Hematopoietic multipotent progenitor cell treated with erythropoietin and hydrocortisone succinate and interleukin-3 and kit ligand, for 4 days (in vitro differentiated cells): ENCODE measurements around the gene PHOX2B.
"Not testable (repeated sequence)": the region's sequence is repeated elsewhere in the genome, so short reads cannot be mapped to it uniquely, and the experiment has no call there.

Experiments
- DNase-seq: peaks from one replicate; pipeline ENCODE4 v3.0.0-alpha.2; 2015

The PHOX2B gene

DNA sequence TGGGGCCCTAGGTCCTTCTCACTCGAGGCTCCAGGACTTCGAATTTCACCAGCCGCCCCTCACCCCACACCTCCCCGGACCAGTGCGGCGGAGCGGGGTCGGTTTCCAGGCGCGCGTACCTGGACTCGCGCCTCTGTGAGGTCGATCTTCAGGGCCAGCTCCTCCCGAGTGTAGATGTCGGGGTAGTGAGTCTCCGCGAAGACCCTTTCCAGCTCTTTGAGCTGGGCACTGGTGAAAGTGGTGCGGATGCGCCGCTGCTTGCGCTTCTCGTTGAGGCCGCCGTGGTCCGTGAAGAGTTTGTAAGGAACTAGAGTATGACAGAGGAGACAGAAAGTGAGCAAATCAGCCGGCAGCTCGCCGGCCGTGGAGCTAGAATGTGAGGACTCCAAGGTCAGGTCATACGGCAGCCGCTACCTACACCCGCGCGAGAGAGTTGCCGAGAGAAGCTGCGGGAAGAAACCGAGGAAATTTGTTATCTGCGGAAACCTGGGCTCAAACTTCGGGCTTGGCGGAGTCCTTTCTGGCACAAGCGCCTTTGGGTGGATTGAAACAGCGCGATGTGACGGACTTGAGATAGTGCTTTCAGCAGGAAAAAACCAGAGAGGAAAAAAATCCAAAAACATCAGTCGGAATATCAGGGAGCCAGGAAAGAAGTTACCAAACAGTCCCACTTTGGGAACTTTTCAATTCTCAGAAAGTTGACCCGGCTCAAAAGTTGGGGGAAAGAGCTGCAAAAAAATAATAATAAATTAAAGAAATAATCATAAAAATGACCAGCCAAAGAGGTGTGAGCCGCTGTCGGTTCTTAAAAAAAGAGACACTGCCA, 1.1 kb downstream of the PHOX2B start:
- no peak for DNase-seq

DNA sequence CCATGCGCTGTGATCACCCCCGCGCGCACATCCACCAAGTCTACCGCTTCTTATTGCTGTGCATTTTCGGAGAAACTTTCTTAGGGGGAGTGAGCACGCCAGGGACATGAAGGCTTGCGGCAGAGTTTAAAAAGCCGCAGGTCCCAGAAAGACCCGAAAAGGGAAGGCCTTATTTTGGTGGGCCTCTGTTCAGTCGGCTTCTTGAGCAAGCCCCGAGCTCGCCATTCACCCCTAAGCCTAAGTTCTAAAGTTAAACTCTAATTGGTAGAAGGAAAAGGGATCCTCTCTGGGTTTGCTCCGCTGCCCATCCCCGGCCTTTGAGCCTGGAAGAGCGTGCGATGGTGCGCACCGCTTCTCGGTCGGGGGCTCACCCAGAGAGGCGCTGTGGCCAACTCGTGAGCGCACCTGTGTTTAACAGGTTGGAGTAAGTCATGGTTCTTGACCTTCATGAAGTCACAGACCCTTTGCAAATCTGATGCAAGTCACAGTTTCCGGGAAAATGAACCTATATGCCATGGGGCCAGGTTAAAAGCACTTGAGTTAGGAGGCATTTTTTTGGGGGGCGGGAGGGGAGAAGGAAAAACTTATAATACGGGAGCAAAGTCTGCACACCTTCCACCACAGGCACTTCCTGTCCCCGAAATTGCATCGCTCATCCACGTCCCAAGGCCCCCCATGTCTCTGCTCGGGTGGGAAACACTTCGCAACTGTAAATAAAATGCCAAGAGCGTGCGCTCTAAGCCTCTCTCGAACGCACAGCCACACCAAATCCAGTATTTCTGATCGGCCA, 1.9 kb downstream of the PHOX2B start:
- DNase-seq: no peak

DNA sequence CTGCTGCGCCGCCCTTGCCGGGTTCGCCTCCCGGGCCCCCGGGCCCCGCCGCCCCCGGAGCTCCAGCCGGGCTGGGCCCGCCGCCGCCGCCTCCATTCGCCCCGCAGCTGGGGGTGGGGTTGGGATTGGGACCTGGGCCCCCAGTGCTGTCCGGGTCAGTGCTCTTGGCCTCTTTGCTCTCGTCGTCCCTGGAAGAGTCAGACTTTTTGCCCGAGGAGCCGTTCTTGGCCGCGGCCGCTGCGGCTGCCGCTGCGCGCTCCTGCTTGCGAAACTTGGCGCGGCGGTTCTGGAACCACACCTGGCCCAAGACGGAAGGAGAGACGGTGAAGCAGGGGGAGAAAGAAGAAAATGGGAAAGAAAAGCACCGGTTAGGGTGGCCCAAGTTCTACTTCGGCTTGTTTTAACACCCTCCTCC, 2.5 kb downstream of the PHOX2B start:
- DNase-seq: no peak

DNA sequence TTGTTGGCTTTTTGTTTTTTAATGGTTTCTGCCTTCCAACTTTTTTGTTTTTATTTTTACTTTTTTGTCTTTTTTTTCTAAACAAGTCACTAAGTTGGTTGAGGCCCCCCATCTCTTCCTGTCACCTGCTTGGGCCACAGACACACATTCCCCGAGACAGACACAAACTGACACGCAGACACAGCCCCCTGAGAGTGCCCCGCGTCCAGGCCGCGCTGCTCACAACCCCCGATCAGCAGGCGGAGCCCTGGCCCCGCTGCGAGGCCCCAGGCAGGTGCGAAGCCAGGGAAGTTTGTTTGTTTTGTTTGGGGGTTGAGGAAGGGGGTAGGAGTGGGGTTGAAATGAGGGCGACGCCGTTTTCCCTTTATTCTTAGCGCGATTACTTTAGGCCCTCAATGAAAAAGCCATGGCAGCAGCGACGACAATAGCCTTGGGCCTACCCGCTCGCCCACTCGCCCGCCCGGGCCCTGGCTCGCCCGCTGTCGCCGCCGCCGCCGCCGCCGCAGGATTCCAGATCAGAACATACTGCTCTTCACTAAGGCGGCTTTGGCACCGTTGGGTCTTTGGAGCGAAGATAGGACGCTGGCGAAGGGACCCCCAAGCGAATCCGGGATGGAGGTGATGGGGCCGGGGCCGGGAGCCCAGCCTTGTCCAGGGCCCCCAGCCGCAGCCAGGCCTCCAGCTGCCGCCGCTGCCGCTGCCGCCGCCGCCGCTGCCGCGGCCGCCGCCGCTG, 3.1 kb downstream of the PHOX2B start:
- DNase-seq: no peak

DNA sequence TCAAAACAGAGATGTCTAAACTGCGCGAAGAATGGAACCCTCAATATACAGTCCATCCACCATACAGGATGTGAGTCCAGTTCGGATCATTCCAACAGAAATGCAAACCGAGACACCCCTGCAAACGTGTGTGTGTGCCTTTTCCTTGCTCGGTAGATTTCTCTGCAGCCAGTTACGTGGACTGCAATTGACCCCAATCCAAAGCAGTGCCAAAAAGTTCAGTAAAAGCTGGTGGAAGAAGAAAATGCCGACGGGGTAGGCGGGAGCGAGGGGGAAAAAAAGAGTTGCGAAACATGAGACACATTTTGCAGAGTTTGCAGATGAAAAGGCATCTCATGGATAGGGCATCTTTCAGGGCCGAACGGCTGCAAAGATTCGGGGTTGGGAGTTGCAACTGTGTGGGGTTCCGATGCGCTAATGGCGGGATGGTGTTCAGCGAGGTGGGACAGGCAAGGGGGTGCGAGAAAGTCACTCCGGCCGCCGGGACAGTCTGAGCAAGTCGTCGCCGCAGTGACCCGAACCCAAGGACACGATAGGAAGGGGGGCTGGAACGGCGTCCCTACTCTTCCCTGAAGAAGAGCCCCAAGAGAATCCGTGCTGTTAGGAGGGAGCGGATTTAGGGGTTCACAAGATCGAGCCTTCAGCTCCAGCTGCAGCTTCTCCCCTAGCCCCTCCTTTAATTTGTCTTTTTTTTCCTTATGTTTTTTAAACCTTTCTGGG, 3.8 kb downstream of the PHOX2B start:
- no peak for DNase-seq

DNA sequence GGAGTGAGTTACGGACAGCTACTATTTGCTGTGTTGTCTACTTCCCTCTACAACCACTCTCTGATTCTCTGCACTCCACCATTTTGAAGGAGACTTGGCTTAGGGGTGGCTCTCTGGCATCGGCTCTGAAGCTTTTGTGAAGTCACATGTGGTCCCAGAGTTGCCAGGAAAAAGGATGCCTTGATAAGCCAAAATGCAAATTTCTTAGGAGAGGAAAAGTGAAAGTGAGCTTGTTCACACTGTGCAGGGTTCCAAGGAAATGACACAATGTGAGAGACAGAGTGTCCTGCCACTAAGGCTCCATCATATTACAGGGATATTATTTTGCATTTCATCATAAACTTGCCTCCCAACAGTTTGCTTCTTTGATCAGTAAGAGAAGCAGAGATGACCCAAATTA, 7.2 kb downstream of the PHOX2B start:
- DNase-seq: no peak

DNA sequence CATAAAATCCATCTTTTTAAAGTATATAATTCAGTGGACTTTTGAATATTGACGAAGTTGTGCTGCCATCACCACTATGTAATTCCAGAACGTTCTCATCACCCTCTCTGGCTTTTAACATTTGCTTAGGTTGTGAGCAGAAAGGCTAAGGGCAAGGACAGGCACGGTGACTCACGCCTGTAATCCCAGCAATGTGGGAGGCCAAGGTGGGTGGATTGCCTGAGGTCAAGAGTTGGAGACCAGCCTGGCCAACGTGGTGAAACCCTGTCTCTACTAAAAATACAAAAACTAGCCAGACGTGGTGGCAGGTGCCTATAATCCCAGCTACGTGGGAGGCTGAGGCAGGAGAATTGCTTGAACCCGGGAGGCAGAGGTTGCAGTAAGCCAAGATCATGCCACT, 11.0 kb downstream of the PHOX2B start:
- not testable (repeated sequence) for DNase-seq

DNA sequence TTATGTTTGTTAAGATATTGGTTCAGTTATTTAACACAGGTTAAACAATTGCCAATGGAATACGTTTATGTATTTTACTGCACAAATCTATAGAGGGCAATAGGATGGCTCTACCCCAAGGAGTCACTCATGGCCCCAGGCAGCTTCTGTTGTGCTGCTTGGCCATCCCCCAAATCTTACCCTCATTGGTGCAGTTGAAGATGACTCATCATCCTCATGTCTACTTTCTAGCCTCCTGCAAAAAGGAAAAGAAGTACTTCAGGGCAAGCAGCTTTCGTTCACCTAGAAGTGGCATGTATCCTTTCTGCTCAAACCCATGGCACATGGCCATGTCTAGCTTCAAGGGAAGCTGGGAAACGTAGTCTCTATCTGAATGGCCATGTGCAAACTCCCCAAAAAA, 14.2 kb downstream of the PHOX2B start:
- DNase-seq: no peak

DNA sequence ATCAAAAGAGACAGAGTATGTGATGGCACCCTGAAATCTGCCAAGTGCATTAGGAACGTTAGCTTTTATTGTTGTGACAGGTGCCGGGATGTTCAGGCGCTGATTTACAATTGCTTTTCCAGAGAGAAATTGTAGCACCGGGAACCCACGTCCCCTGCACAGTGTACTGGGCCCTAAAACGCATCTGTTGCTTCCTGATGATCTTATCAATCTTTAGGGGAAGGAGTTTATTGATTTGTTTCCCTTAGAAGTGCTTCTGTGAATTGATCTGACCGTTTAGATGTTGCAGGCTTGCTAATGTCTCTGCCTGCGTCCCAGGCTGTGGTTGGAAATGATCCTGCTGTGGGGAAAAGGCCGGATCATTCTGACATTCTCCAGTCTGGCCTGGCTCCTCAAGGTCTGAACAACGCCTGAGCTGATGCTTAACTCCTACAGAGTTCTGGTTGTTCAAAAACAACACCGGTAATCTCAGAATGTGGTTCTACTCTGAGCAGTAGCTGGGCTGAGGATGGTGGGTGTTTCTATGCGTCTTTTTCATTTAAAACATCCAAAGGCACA, 16.9 kb downstream of the PHOX2B start:
- DNase-seq: no peak

DNA sequence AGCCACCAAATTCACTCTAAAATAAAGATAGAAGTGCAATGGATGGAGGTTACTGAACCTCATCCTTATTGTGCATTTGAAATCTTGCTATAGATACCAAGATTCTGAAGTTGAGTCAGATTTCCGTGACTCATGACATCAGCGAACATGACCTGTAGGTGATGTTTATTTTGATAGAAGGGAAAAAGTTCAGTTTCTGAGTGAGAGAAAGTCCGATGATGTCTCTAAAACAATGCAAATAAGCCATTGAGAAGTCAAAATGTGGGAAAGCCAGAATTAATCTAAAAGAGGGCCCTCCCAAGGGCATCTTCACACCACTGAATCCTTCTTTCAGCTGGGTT, 20.0 kb downstream of the PHOX2B start:
- DNase-seq: no peak

DNA sequence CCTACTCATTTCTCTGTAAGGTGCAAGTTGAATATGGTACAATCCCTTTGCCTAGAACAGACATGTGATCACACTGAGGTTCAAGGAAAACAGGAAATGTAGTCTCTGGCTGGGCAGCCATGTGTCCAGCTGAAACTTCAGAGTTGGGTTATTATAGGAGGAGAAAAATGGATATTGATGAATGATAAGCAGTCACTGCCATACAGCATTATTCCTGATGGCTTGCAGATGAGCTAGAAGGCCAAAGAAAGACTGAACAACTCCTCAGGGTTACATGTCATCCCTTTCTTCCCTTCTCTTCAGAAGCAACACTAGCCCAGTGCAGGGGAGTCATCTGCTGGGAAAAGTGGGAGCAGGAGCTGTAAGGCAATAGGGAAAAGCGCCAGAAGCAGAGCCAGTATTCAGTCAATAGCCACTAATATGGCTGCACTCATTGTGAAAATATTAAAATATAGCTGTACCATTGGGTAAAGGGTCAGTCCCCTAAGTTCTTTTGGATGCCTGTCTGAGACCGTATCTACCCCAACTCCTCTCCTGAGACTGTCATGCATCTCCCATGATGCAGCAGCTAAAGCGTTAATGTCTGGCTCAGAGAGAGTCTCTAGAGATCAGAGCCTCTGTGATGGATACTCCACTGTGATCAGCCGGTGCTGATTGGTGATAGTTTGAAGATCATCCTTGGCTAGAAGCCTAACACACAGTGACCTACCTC, 20.5 kb downstream of the PHOX2B start:
- DNase-seq: no peak

DNA sequence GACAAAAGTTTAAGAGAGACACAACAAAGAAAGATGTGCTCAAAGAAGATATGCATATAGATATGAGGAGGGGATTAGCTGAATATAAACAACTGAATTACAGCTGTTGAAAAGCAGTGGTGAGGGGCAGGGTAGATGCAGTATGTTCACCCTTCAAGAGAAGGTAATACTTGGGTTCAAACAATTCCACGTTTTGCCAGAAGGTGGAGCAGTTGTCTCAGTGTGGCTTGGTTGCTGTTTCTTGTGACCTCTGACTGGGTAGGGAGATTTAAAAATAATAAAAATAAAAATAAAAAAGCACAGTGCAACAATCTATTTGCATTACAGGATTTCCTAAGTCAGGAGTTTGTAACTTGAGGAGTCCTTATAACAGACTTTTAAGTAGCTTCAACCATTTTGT, 23.3 kb downstream of the PHOX2B start:
- no peak for DNase-seq

DNA sequence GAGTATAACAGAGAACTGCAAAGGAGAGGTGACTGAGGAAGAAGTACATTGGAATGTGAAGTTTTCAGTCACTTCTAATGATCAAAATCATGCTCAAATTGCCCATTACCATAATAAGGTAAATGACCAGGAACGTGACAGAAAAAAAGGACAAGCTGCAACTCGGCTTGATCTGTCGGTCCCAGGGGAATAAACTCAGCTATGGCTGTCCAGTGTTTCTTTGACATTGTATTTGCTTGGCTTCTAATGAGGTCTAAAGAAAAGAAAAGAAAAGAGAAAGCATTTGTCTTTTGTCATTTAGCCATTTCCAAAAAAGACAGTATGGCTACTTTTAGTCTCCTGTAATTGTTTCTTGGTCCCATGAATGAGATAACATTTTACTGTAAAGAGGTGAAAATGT, 25.2 kb downstream of the PHOX2B start:
- DNase-seq: no peak

DNA sequence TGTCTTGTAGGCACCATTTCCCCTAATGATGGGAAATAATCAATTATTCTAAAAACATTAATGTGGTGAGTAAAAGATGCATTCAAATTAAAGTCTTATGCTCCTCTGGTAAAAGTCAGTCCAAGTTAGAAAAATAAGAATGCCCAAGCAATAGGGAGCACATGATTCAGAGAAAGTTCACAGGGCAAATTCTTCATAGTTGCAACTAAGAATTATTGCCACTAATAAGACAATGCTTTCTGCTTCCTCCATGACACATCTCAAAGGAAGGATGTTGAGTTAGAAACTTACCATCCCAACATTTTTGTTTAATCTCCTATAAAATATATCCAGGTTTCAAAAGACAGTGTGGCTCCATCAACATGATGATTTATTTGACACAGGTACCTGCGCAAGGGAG, 26.3 kb downstream of the PHOX2B start:
- DNase-seq: no peak

DNA sequence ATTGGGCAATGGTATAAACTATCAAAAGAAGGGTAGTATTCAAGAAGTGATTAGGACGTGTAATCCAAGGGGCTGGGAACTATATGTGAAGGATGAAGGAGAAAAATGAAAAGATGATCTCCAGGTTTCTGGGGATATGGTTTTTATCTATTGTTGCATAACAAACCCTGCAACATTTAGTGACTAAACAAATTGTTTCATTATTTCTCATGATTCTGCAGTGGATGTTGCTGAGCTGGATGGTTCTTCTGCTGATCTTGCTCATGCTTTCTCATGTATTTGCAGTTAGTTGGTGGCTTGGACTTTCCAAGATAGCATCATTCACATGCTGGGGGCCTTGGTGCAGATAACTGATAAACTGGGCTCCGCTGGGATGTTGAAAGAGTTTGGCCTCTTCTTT, 29.1 kb downstream of the PHOX2B start:
- DNase-seq: no peak

DNA sequence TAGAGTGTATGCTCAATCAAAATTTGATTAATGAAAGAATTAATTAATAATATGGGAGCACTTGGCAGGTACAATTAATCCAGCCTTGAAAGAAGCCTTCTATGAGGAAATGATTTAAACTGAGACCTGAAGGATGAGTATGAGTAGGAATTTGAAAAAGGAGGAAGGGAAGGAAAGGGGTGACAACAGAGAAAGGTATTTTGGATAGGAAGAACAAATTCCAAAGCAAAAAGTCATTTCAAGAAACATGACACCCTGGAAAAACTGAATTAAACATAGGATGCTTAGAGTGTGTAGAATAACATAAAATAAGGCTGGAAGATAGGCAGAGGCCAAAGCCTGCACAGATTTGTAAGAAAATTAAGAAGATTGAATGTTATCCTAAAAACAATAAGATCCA, 29.6 kb downstream of the PHOX2B start:
- no peak for DNase-seq

DNA sequence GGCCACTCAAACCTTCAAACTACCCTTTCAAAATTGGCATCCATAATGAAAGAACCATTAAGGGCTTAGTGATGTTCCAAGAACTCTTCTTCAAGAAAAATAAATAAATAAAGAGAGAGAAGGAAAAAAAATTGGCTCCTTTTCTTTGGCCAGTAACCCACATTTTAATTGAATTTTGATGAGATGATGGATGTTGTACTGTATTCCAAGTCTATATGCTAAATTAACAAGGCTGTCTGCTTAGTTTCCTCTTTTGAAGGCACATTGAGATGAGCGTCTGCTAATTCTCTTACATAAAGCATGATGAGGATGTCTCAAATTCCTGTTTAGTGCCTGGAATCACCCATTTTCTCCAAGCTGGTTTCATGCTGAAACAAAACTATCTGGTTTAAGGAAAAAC, 33.4 kb downstream of the PHOX2B start:
- DNase-seq: no peak

DNA sequence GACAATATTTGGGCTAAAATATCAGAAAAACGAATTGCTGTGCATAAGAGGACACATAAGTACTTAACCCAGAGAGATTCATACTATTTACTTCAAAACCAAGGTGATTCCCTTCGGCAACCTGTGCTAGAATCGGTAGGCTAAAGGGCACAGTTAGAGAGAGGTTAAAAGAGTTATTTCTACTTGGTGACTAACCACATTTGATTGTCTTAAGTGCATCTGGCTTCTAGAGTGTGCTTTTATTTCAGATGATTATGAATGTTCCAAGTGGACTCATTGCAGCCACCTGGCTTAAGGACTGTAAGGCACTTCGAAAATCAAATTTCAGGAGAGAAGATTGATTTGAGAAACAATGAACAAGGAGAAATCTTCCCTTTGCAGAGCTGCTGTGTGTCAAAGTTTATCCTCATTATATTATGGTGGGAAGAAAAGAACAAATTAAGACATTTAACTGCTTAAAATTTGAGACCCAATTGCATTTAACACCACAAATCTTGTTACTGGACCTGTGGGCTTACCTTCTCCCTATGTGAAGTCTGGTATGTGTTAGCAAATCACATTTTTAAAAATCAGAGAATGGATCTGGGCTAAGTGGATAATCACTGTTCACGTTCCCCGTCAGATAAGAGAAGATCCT, 34.0 kb downstream of the PHOX2B start:
- DNase-seq: no peak

DNA sequence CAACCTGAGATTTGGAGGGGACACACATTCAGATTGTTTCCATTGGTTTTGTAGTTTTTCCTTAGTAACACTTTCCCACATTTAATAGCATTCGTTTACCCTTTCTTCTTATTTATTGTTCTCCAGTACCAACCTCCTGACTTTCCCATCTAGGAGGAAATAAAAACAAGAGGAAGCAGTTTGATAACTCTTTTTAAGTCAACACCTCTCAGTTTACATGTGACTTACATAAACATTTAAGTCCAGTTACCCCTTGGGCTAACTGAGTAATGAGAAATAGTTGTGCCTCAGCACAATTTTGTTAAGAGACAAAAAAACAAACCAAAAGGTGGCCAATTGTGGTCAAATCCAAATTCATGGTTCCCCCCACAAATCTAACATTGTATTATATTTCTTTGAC, 34.8 kb downstream of the PHOX2B start:
- DNase-seq: no peak

DNA sequence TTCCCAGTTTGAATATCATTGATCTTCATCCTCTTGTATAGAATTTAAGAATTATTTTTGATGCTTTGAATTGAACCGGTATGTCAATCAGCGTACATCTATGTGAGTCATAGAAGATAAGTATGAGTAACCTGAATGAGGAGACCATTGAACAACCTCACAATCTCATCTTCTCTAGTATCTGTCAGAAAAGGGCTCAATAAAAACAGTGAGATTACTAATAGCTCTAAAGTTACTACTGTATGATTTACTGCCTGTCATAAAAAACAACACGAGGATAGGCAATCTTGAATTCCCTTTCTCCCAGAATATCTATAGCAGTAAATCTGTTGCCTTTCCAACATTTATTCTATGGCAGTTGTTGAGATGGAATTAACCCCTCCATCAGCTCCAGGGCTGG, 36.1 kb downstream of the PHOX2B start:
- no peak for DNase-seq

DNA sequence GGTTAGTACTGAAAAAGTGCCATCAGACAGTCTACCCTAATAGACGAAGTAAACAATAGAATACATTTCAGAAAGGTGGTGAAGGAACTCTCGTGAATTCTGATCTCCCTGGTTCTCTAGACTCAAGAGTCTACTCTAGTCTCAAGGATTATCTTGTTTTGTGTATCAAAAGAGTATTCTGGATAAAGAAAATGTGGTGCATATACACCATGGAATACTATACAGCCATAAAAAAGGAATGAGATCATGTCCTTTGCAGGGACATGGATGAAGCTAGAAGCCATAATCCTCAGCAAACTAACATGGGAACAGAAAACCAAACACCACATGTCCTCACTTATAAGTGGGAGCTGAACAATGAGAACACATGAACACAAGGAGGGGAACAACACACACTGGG, 36.9 kb downstream of the PHOX2B start:
- DNase-seq: not testable (repeated sequence)
